Activated CD4-positive, alpha-beta T cell treated with anti-CD3 and anti-CD28 coated beads, Interleukin-2, amount 10 ng/mL, durations not matched to agents 7 days and 5 days (primary cell): ENCODE results near the gene MSMP. TPM values are rescaled to one million over a fixed set of nuclear protein-coding genes. Genes with fewer than 3 reads are reported as not detected.

Experiments
- microRNA-seq: library from miRNA; unstranded; fragments of <30 nt; microRNA quantifications from one replicate; pipeline ENCODE4 v1.2.0, GENCODE V29; 2021; ENCODE audit warnings: borderline microRNAs expressed, borderline replicate concordance
- total RNA-seq, 2 experiments: library from RNA; stranded (reverse); gene quantifications; one replicate each; pipeline ENCODE4 v1.2.3, GENCODE V29; 2021

The MSMP gene
- total RNA-seq, 2 experiments from 2014 or later: not detected

Small RNA genes within 50 kb of the gene (microRNA-seq; reads per million reads assigned to microRNA genes)
- gene MIR6852: not detected
- not detected for gene MIR6853

Other genes starting within 250 kb of the MSMP start
- gene TESK1, start 149.0 kb downstream of the MSMP start, total RNA-seq: 10 to 100 TPM; 29.8 to 30.9 TPM
- gene CD72, start 135.9 kb downstream of the MSMP start, total RNA-seq: 1 to 10 TPM; 5.4 to 7.1 TPM
- 100 to 1,000 TPM; 195 to 202 TPM for gene SIT1, start 103.3 kb downstream of the MSMP start, total RNA-seq
- gene RMRP, start 96.3 kb downstream of the MSMP start, total RNA-seq: over 10,000 TPM in 1 of 2 experiments, 1,000 to 10,000 TPM in 1; 1,959 to 11,185 TPM
- gene CCDC107, start 96.0 kb downstream of the MSMP start, total RNA-seq: 10 to 100 TPM; 30.7 to 30.9 TPM
- gene ARHGEF39, start 89.1 kb downstream of the MSMP start, total RNA-seq: 10 to 100 TPM; 11.8 to 13.5 TPM
- under 1 TPM in 1 of 2 experiments, not detected in 1; 0.40 TPM for gene CA9, start 80.3 kb downstream of the MSMP start, total RNA-seq
- 10 to 100 TPM; 13.1 to 13.4 TPM for gene TPM2, start 64.4 kb downstream of the MSMP start, total RNA-seq
- 100 to 1,000 TPM; 362 to 422 TPM for gene TLN1, start 22.1 kb downstream of the MSMP start, total RNA-seq
- gene CREB3, start 21.6 kb downstream of the MSMP start, total RNA-seq: 10 to 100 TPM; 18.1 to 18.3 TPM
- gene GBA2, start 5.0 kb downstream of the MSMP start, total RNA-seq: 10 to 100 TPM; 42.8 to 44.1 TPM
- 10 to 100 TPM; 24.7 to 28.4 TPM for gene RGP1, start 5.0 kb downstream of the MSMP start, total RNA-seq
- gene NPR2, start 37.3 kb upstream of the MSMP start, total RNA-seq: 10 to 100 TPM in 1 of 2 experiments, 1 to 10 TPM in 1; 8.7 to 11.7 TPM
- 1 to 10 TPM; 1.8 to 2.5 TPM for gene SPAG8, start 58.0 kb upstream of the MSMP start, total RNA-seq
- 10 to 100 TPM; 56.5 to 69.9 TPM for gene HINT2, start 60.8 kb upstream of the MSMP start, total RNA-seq
- not detected for gene FAM221B, start 74.5 kb upstream of the MSMP start, total RNA-seq
- gene TMEM8B, start 75.0 kb upstream of the MSMP start, total RNA-seq: 1 to 10 TPM; 3.8 to 4.0 TPM
- gene OR13J1, start 116.1 kb upstream of the MSMP start, total RNA-seq: not detected
- not detected for gene HRCT1, start 151.9 kb upstream of the MSMP start, total RNA-seq
- gene SPAAR, start 155.2 kb upstream of the MSMP start, total RNA-seq: not detected
- gene OR2S2, start 203.9 kb upstream of the MSMP start, total RNA-seq: not detected